ACHN (cell line): ENCODE data around the gene SOX13.
"Not testable (repeated sequence)": the region's sequence is repeated elsewhere in the genome, so short reads cannot be mapped to it uniquely, and the experiment has no call there.

ENCODE experiments used
- DNase-seq: peaks from one replicate; pipeline ENCODE4 v3.0.0-alpha.2; 2015
- in situ Hi-C: cut with HindIII; loops from 2 replicates; pipeline ENCODE4 v1.10.0; 2017; ENCODE audit warnings: low sequenced_read_pairs, low pct_ligation_motif_present, low pct_unique_long_range_greater_than_20kb

The SOX13 gene

GRCh38 chr1:204081164-204081790 lies 8.4 kb downstream of the SOX13 start:
- in situ Hi-C loops = no loop called here
- DNase-seq = no peak

- no peak for DNase-seq
- in situ Hi-C loops = no loop called here
Measured at GRCh38 chr1:204081791-204082513, 9.0 kb downstream of the SOX13 start.

- in situ Hi-C loops = no loop called here
- no peak for DNase-seq
Measured at GRCh38 chr1:204083491-204083890, 10.6 kb downstream of the SOX13 start.

GRCh38 chr1:204084247-204084772 lies 11.4 kb downstream of the SOX13 start:
- no peak for DNase-seq
- in situ Hi-C loops = no loop called here

GRCh38 chr1:204085876-204086275 lies 13.0 kb downstream of the SOX13 start:
- no peak for DNase-seq
- in situ Hi-C loops = no loop called here

GRCh38 chr1:204087181-204087892 lies 14.4 kb downstream of the SOX13 start:
- DNase-seq = no peak
- in situ Hi-C loops = no loop called here

GRCh38 chr1:204087893-204088528 lies 15.1 kb downstream of the SOX13 start:
- DNase-seq = no peak
- in situ Hi-C loops = no loop called here

GRCh38 chr1:204088596-204088995 lies 15.7 kb downstream of the SOX13 start:
- DNase-seq = no peak
- in situ Hi-C loops = no loop called here

GRCh38 chr1:204089044-204089751 lies 16.3 kb downstream of the SOX13 start:
- no peak for DNase-seq

GRCh38 chr1:204090132-204090531 lies 17.2 kb downstream of the SOX13 start:
- in situ Hi-C loops, DNase-seq: not testable (repeated sequence)

More at GRCh38 chr1:204089044-204089751, 16.3 kb downstream of the SOX13 start:
- in situ Hi-C loops = no loop called here

GRCh38 chr1:204091066-204091465 lies 18.2 kb downstream of the SOX13 start:
- no peak for DNase-seq
- in situ Hi-C loops = no loop called here

GRCh38 chr1:204091787-204092312 lies 18.9 kb downstream of the SOX13 start:
- in situ Hi-C loops = no loop called here
- no peak for DNase-seq

- in situ Hi-C loops = no loop called here
- DNase-seq = no peak
Measured at GRCh38 chr1:204092632-204093420, 19.9 kb downstream of the SOX13 start.

GRCh38 chr1:204093421-204093717 lies 20.5 kb downstream of the SOX13 start:
- in situ Hi-C loops = no loop called here
- peak; percentile 29 for DNase-seq

GRCh38 chr1:204093781-204094180 lies 20.9 kb downstream of the SOX13 start:
- no peak for DNase-seq
- in situ Hi-C loops = no loop called here

- no peak for DNase-seq
- in situ Hi-C loops = no loop called here
Measured at GRCh38 chr1:204094313-204094729, 21.4 kb downstream of the SOX13 start.

GRCh38 chr1:204094856-204095634 lies 22.1 kb downstream of the SOX13 start:
- no peak for DNase-seq
- in situ Hi-C loops = no loop called here
